ENCODE results near the gene ZNF646.
"Not testable (repeated sequence)": the region's sequence is repeated elsewhere in the genome, so short reads cannot be mapped to it uniquely, and the experiment has no call there.

Gene ZNF646

DNA sequence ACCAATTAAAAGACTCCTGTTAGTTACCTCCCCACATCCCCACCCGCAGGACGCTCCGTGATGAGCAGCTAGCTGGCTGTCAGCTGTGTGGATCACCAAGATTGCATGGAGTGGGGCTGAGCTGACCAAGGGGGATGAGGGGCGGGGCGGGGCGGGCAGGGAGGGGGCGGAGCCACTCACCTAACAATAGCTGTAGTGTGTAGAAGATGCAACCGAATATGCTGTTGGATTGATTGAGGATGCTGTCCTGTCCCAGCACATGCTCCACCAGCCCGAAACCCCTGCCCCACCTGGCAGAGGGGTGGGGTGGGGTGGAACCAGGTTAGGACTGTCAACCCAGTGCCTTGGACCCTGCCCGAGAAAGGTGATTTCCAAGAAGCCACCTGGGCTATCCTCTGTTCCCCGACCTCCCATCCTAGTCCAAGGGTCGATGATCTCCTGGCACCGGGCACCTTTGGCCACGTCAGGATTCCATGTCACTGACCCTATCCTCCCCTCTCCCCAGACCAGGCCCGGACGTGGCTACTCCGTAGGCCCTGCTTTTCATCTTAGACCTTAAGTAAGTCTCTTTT lies 19.0 kb downstream of the ZNF646 start:
- H3K36me3 ChIP-seq (ENCODE audit: control insufficient read depth, insufficient read depth, low read length), result peaks cover 18% of the 10 kb centered on the region
- no peak overlapping the region for H3K27ac ChIP-seq (ENCODE audit: insufficient read depth, low read depth, low read length, poor library complexity, severe bottlenecking)
- no peaks in the 10 kb centered on the region for H3K27me3 ChIP-seq (ENCODE audit: control insufficient read depth, insufficient read depth, low read length, poor library complexity, severe bottlenecking)
- peak overlapping the region; percentile 68 for H3K4me3 ChIP-seq (ENCODE audit: insufficient read depth, low read depth, low read length)
- no peaks in the 10 kb centered on the region for H3K9me3 ChIP-seq (ENCODE audit: control insufficient read depth, low read length)
- no peaks in the 10 kb centered on the region for H3K4me1 ChIP-seq (ENCODE audit: control insufficient read depth, insufficient read depth, low read length)
- 18 to 20% methylated on average over 13 to 17 of the region's 17 CpGs for WGBS, 2 experiments

DNA sequence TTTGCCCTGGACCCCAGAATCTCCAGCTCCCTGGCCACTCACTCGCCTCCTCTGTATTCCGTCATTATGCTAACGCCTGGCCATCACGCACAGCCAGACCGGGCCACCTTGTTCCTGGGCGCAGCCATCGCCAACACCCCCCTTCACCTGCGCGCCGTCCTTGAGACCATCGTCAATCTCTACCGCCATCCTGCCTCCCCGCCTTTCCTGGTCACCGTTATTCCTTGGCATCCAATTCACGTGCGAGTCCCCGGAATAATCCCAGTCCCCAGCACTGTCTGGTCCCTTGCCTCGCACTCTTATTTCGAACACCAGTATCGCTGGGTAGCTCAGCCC lies 19.8 kb downstream of the ZNF646 start:
- Histone ChIP-seq H3K27me3 (ENCODE audit: control insufficient read depth, insufficient read depth, low read length, poor library complexity, severe bottlenecking) (no peaks in the 10 kb centered on the region), H3K4me3 (ENCODE audit: insufficient read depth, low read depth, low read length) (peak overlapping the region; percentile 68), H3K36me3 (ENCODE audit: control insufficient read depth, insufficient read depth, low read length) (peaks cover 13% of the 10 kb centered on the region), H3K4me1 (ENCODE audit: control insufficient read depth, insufficient read depth, low read length) (no peaks in the 10 kb centered on the region), H3K27ac (ENCODE audit: insufficient read depth, low read depth, low read length, poor library complexity, severe bottlenecking) (peak overlapping the region; percentile 40), H3K9me3 (ENCODE audit: control insufficient read depth, low read length) (no peaks in the 10 kb centered on the region)
- 0 to 1% methylated on average over 20 of the region's 20 CpGs for WGBS, 2 experiments

DNA sequence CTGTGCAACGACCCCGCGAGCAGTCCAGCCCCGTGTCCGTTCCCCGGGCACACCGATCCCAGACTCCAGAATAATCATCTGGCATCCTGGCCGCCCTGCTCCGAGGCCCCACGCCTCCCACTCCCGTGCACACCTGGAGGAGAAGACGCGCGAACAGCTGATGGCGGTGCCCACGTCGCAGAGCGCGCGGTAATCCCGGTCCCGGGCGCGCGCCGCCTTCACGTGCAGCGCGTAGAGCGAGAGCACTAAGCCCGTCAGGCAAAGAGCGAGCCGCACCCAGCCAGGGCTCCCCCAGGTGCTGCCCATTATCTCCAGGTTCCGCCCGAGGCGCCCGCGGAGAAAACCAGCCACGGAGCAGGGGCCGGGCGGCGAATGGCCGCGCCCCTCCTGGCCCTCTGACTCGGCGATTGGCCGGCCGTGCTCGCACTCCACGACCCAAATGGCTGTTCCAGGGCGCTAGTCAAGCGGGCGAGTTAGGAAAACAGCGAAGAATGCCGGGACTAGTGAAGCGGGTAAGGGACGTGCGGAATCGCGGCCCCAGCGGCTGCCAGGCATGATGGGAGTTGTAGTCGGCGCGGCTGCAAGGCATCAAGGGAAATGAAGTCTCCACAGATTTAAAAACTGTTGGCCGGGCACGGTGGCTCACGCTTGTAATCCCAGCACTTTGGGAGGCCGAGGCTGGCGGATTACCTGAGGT lies 20.4 kb downstream of the ZNF646 start, which contains the start of gene VKORC1:
Gene VKORC1 (minus strand): TSS at position 374 of the 697 bp plus-strand sequence. CDS start 68 bp downstream, at position 306.
- Histone ChIP-seq H3K4me1 (ENCODE audit: control insufficient read depth, insufficient read depth, low read length) (no peaks in the 10 kb centered on the region), H3K27me3 (ENCODE audit: control insufficient read depth, insufficient read depth, low read length, poor library complexity, severe bottlenecking) (no peaks in the 10 kb centered on the region), H3K9me3 (ENCODE audit: control insufficient read depth, low read length) (no peaks in the 10 kb centered on the region), H3K27ac (ENCODE audit: insufficient read depth, low read depth, low read length, poor library complexity, severe bottlenecking) (peak within 1 kb of the TSS; percentile 40), H3K4me3 (ENCODE audit: insufficient read depth, low read depth, low read length) (peak within 1 kb of the TSS; percentile 68), H3K36me3 (ENCODE audit: control insufficient read depth, insufficient read depth, low read length) (peaks cover 10% of the 10 kb centered on the region)
- 0 to 1% methylated on average over 69 of the region's 69 CpGs for whole genome bisulfite sequencing, 2 experiments

DNA sequence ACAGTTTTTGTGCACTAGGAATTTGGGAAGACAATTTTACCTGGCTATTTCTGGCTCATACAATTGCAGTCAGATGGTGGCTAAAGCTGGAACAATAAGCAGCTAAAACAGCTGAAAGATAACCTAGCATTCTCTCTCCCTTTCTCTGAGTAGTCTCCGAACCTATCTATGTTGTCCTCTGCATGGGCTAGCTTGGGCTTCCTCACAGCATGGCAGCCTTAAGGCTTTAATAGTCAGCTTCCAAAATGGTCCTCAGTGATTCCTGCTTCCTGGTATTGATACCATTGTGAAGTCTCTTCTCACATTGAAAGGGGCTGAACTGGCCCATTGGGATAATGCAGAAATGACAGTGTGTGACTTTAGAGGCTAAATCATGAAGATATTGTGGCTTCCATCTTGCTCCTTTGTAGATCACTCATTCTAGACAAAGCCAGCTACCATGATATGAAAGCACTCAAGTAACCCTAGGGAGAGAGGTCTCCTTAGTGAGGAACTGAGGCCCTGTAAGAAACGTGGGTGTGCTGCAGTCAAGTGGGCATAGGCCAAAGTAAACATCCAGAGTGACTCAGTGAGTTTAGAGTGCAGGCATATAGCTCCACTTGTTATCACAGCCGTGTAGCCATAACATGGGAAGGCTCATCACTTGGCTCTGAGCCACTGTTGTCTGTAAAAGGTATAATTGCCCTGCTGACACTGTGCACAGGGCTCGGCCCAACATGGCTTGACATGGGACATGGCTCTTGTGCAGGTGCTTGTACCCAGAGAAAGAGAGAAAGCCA lies 25.8 kb downstream of the ZNF646 start:
- WGBS, 2 experiments, result 74 to 77% methylated on average over 4 of the region's 4 CpGs
- H3K9me3 ChIP-seq (ENCODE audit: control insufficient read depth, low read length), result no peaks in the 10 kb centered on the region
- H3K4me1 ChIP-seq (ENCODE audit: control insufficient read depth, insufficient read depth, low read length), result no peaks in the 10 kb centered on the region
- H3K4me3 ChIP-seq (ENCODE audit: insufficient read depth, low read depth, low read length), result no peak overlapping the region
- no peaks in the 10 kb centered on the region for H3K27me3 ChIP-seq (ENCODE audit: control insufficient read depth, insufficient read depth, low read length, poor library complexity, severe bottlenecking)
- H3K27ac ChIP-seq (ENCODE audit: insufficient read depth, low read depth, low read length, poor library complexity, severe bottlenecking), result no peak overlapping the region
- no peaks in the 10 kb centered on the region for H3K36me3 ChIP-seq (ENCODE audit: control insufficient read depth, insufficient read depth, low read length)

DNA sequence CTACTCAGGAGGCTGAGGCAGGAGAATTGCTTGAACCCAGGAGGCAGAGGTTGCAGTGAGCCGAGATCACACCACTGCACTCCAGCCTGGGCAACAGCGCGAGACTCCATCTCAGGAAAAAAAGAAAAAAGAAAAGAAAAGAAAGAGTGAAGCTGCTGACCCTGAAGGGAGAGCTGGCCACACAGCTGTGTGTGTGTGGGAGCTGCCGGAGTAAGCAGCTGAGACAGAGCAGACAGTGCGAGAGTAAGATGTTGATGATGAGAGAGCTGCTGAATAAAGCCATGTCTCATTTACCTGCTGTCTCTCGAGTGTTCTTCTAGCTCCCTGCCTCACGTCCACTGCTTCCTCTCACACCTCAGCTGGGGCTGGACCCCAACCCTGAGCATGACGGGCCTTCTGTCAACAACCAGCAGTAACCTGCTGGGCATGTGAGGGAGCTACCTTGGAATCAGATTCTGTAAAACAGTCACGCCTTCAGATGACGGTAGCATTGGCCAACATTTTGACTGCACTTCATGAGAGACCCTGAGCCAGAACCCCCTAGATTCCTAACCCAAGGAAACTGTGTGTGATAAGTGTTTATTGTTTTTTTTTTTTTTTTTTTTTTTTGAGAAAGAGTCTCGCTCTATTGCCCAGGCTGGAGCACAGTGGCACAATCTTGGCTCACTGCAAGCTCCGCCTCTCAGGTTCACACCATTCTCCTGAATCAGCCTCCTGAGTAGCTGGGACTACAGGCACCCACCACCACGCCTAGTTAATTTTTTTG lies 26.8 kb downstream of the ZNF646 start:
- H3K27me3 ChIP-seq (ENCODE audit: control insufficient read depth, insufficient read depth, low read length, poor library complexity, severe bottlenecking); H3K4me3 ChIP-seq (ENCODE audit: insufficient read depth, low read depth, low read length); H3K4me1 ChIP-seq (ENCODE audit: control insufficient read depth, insufficient read depth, low read length); H3K9me3 ChIP-seq (ENCODE audit: control insufficient read depth, low read length); H3K36me3 ChIP-seq (ENCODE audit: control insufficient read depth, insufficient read depth, low read length); H3K27ac ChIP-seq (ENCODE audit: insufficient read depth, low read depth, low read length, poor library complexity, severe bottlenecking): not testable (repeated sequence)
- 82 to 85% methylated on average over 13 of the region's 13 CpGs for WGBS, 2 experiments

DNA sequence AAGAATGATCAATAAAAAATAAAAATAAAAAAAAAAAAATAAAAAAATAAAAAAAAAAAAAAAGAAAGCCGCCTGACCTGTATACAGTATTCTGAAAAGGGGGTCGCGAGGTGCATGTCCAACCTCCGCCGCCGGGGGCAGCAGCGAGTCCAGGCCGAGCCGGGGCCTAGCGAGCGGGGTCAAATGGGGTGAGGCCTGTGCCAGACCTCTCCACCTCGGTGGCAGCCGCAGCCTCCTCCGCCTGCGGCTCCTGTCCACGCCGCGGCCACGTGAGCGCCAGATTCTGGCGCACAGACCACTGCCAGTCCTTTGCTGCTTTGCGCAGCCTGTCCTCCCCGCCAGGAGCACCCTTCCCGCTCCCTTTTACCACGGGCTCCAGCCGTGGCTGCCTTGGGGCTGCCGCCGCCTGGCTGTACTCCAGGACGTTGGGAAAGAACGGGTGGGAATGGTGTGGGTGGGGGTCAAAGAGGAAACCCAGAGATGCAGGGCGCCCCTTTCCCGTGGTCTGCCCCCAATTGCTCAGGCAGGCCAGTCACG lies 31.5 kb downstream of the ZNF646 start:
- H3K36me3 ChIP-seq (ENCODE audit: control insufficient read depth, insufficient read depth, low read length), result peaks cover 11% of the 10 kb centered on the region

DNA sequence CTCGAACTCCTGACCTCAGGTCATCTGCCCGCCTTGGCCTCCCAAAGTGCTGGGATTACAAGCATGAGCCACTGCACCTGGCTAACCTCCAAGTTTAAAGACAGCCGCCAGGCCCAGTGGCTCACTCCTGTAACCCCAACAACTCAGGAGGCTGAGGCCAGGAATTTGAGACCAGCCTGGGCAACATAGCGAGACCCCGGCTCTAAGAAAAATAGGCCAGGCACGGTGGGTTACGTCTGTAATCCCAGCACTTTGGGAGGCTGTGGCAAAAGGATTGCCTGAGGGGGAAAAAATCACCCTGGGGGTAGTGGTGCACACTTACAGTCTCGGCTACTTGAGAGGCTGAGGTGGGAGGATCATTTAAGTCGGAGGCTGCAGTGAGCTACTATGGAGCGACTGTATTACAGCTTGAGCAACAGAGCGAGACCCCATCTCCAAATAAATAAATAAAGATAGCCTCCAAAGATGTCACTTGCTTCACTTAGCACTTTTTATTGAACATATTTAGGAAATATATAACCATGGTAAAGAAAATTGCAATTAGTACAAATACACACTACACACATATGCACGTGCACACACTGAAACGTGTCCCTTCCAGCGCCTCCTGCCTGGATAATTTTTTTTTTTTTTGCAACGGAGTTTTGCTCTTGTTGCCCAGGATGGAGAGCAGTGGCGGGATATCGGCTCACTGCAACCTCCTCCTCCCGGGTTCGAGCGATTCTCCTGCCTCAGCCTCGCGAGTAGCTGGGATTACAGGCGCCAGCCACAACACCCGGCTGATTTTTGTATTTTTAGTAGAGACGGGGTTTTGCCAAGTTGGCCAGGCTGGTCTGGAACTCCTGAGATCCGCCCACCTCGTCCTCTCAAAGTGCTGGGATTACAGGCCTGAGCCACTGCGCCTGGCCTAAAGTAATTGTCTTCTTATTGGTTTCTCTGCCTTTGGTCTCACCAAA lies 32.6 kb downstream of the ZNF646 start:
- no peak overlapping the region for H3K27ac ChIP-seq (ENCODE audit: insufficient read depth, low read depth, low read length, poor library complexity, severe bottlenecking)

More for the DNA sequence above, 31.5 kb downstream of the ZNF646 start:
- no peaks in the 10 kb centered on the region for H3K27me3 ChIP-seq (ENCODE audit: control insufficient read depth, insufficient read depth, low read length, poor library complexity, severe bottlenecking)
- no peak overlapping the region for H3K4me3 ChIP-seq (ENCODE audit: insufficient read depth, low read depth, low read length)
- H3K4me1 ChIP-seq (ENCODE audit: control insufficient read depth, insufficient read depth, low read length), result peaks cover 8% of the 10 kb centered on the region
- H3K9me3 ChIP-seq (ENCODE audit: control insufficient read depth, low read length), result no peaks in the 10 kb centered on the region
- 43 to 46% methylated on average over 31 to 33 of the region's 33 CpGs for WGBS, 2 experiments
- H3K27ac ChIP-seq (ENCODE audit: insufficient read depth, low read depth, low read length, poor library complexity, severe bottlenecking), result no peak overlapping the region

DNA sequence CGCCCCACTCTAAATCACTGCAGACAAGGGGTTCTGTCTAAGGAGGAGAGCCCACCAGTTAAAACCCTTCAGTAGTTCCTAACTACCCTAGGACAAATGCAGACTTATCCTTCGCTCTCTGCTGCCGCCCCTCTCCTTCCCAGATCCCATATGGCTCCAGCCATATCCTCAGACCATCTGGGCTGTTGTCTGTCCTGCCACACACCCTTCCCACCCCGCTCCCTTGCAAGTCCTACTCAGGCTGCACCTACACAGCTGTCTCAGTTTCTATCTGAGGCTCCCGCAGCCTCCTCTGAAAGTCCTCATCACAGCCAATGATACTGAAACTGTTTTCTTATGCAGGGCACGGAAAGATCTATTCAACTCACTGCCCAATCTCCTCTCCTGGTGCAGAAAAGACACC lies 33.2 kb downstream of the ZNF646 start:
- Histone ChIP-seq H3K36me3 (ENCODE audit: control insufficient read depth, insufficient read depth, low read length) (peaks cover 27% of the 10 kb centered on the region), H3K9me3 (ENCODE audit: control insufficient read depth, low read length) (no peaks in the 10 kb centered on the region), H3K27ac (ENCODE audit: insufficient read depth, low read depth, low read length, poor library complexity, severe bottlenecking) (no peak overlapping the region), H3K4me1 (ENCODE audit: control insufficient read depth, insufficient read depth, low read length) (peaks cover 8% of the 10 kb centered on the region), H3K4me3 (ENCODE audit: insufficient read depth, low read depth, low read length) (no peak overlapping the region), H3K27me3 (ENCODE audit: control insufficient read depth, insufficient read depth, low read length, poor library complexity, severe bottlenecking) (no peaks in the 10 kb centered on the region)
- WGBS, 2 experiments, result 89 to 90% methylated on average over 6 of the region's 6 CpGs

More for the DNA sequence above, 32.6 kb downstream of the ZNF646 start:
- no peak overlapping the region for H3K4me3 ChIP-seq (ENCODE audit: insufficient read depth, low read depth, low read length)
- no peaks in the 10 kb centered on the region for H3K27me3 ChIP-seq (ENCODE audit: control insufficient read depth, insufficient read depth, low read length, poor library complexity, severe bottlenecking)
- H3K4me1 ChIP-seq (ENCODE audit: control insufficient read depth, insufficient read depth, low read length), result peaks cover 8% of the 10 kb centered on the region
- WGBS, 2 experiments, result 93 to 95% methylated on average over 28 of the region's 28 CpGs
- no peaks in the 10 kb centered on the region for H3K9me3 ChIP-seq (ENCODE audit: control insufficient read depth, low read length)
- H3K36me3 ChIP-seq (ENCODE audit: control insufficient read depth, insufficient read depth, low read length), result peaks cover 20% of the 10 kb centered on the region

Data from ectodermal cell (in vitro differentiated cells).